B cell (primary cell): ENCODE results near the gene CKMT1B.

Source experiments
- EZH2 ChIP-seq: IDR thresholded peaks from 2 replicates; pipeline ENCODE4 v1.6.1; 2012; ENCODE audit warnings: borderline replicate concordance, low read depth, mild to moderate bottlenecking, moderate library complexity, low read length; ENCODE audit not compliant: insufficient read depth, poor library complexity, severe bottlenecking
- TF ChIP-seq, protein P1 (sequence below): fragments of 200-600 bp; IDR thresholded peaks from one replicate; pipeline ENCODE4 v1.8.0; 2022; ENCODE audit warnings: antibody characterized with exemption, mild to moderate bottlenecking

DNA sequence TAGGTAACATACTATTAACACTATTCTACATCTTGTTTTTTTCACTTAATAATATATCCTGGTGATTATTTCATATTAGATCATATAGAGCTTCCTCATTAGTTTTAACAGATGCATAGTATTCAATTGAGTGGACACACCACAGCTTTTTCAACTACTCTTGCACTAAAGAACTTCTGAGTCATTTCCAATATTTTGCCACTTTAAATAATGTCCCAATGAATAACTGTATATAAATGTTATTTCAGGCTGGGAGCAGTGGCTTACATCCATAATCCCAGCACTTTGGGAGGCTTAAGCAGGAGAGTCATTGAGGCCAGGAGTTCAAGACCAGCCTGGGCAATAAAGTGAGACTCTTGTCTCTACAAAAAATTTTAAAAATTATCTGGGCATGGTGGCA, 49.6 kb upstream of the CKMT1B start:
- TF ChIP-seq, protein P1, sequence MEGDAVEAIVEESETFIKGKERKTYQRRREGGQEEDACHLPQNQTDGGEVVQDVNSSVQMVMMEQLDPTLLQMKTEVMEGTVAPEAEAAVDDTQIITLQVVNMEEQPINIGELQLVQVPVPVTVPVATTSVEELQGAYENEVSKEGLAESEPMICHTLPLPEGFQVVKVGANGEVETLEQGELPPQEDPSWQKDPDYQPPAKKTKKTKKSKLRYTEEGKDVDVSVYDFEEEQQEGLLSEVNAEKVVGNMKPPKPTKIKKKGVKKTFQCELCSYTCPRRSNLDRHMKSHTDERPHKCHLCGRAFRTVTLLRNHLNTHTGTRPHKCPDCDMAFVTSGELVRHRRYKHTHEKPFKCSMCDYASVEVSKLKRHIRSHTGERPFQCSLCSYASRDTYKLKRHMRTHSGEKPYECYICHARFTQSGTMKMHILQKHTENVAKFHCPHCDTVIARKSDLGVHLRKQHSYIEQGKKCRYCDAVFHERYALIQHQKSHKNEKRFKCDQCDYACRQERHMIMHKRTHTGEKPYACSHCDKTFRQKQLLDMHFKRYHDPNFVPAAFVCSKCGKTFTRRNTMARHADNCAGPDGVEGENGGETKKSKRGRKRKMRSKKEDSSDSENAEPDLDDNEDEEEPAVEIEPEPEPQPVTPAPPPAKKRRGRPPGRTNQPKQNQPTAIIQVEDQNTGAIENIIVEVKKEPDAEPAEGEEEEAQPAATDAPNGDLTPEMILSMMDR: no peak
- no peak for TF ChIP-seq EZH2
